Dermis blood vessel endothelial cell (primary cell): ENCODE measurements around the gene CCDC73. TPM values are rescaled to one million over a fixed set of nuclear protein-coding genes. Genes with fewer than 3 reads are reported as not detected.

ENCODE experiments used
- DNase-seq: peaks from one replicate; pipeline ENCODE4 v3.0.0; 2010
- total RNA-seq: library from RNA; depleted of rRNA; stranded (reverse); fragments of >200 nt; gene quantifications from 2 replicates; pipeline ENCODE4 v1.2.3, GENCODE V29; 2014

The CCDC73 gene
- total RNA-seq, 1 donor from 2014 or later: not detected

- DNase-seq: peak; percentile 98
Observed at GRCh38 chr11:32583459-32584271, 210.8 kb downstream of the CCDC73 start, which contains the start of gene EIF3M. Gene EIF3M, plus strand, starts transcription at chr11:32583831. Its CDS starts 57 bp downstream, at chr11:32583888.

- no peak for DNase-seq
Observed at GRCh38 chr11:32581556-32581955, 212.9 kb downstream of the CCDC73 start.

GRCh38 chr11:32580967-32581366 is 213.5 kb downstream of the CCDC73 start:
- DNase-seq: no peak

GRCh38 chr11:32576456-32576855 is 218.0 kb downstream of the CCDC73 start:
- DNase-seq: no peak

- DNase-seq: no peak
Observed at GRCh38 chr11:32575070-32575469, 219.4 kb downstream of the CCDC73 start.

- DNase-seq: no peak
Observed at GRCh38 chr11:32574421-32574820, 220.0 kb downstream of the CCDC73 start.

- no peak for DNase-seq
Observed at GRCh38 chr11:32573228-32573627, 221.2 kb downstream of the CCDC73 start.

GRCh38 chr11:32571039-32571438 is 223.4 kb downstream of the CCDC73 start:
- DNase-seq: no peak

- DNase-seq: no peak
Observed at GRCh38 chr11:32569313-32569881, 225.1 kb downstream of the CCDC73 start.

- DNase-seq: no peak
Observed at GRCh38 chr11:32567154-32567553, 227.3 kb downstream of the CCDC73 start.

GRCh38 chr11:32566517-32566916 is 227.9 kb downstream of the CCDC73 start:
- DNase-seq: no peak

- DNase-seq: no peak
Observed at GRCh38 chr11:32563600-32563959, 230.9 kb downstream of the CCDC73 start.

GRCh38 chr11:32562839-32563599 is 231.4 kb downstream of the CCDC73 start:
- no peak for DNase-seq

GRCh38 chr11:32561835-32562234 is 232.6 kb downstream of the CCDC73 start:
- DNase-seq: no peak

GRCh38 chr11:32555895-32556294 is 238.6 kb downstream of the CCDC73 start:
- DNase-seq: no peak

- DNase-seq: no peak
Observed at GRCh38 chr11:32555091-32555490, 239.4 kb downstream of the CCDC73 start.

Other genes starting within 250 kb of the CCDC73 start
- gene EIF3M, start 210.8 kb downstream of the CCDC73 start, total RNA-seq: 633 and 662 TPM in 2 replicates
- gene PRRG4, start 35.3 kb upstream of the CCDC73 start, total RNA-seq: 1.2 and 1.3 TPM in 2 replicates
- 16.7 and 28.6 TPM in 2 replicates for gene QSER1, start 98.1 kb upstream of the CCDC73 start, total RNA-seq
- gene DEPDC7, start 221.2 kb upstream of the CCDC73 start, total RNA-seq: 0.17 and 0.37 TPM in 2 replicates
- gene TCP11L1, start 244.9 kb upstream of the CCDC73 start, total RNA-seq: 16.5 and 19.1 TPM in 2 replicates